Keratinocyte (primary cell): ENCODE data around the gene TMEM127.

ENCODE experiments used
- EZH2 ChIP-seq: IDR thresholded peaks from one replicate; pipeline ENCODE4 v1.6.1; 2012; ENCODE audit warnings: inconsistent platforms, mild to moderate bottlenecking, low read length, moderate library complexity
- TF ChIP-seq, protein P1 (sequence below), 3 experiments: IDR thresholded peaks in 1 of 3; conservative IDR thresholded peaks in 1 of 3; optimal IDR thresholded peaks in 1 of 3; 2 replicates in 2 of 3; 3 replicates in 1 of 3; pipeline versions ENCODE3 to v1.5.1; 2011; ENCODE audit warnings: low read length in 3 of 3, mild to moderate bottlenecking in 3 of 3, moderate library complexity in 2 of 3, control low read depth in 1 of 3, inconsistent platforms in 1 of 3; ENCODE audit not compliant: insufficient read depth in 2 of 3; ENCODE audit errors: extremely low read depth in 1 of 3

DNA sequence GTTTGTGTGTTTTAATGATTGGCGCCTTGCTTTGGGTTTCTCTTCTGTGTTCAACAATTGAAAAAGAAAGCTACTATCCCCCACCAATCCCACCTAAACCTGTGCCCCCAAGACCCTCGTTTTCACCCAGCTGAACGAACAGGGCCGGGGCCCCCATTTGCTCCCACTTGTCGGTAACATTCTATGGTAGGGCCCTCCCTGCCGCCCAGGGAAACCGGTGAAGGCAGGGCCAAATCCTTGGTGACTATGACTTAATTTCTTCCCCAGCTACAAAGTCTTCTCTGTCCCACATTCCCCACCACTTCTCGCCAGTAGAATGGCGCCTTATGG is 40.1 kb upstream of the TMEM127 start:
- TF ChIP-seq, protein P1, sequence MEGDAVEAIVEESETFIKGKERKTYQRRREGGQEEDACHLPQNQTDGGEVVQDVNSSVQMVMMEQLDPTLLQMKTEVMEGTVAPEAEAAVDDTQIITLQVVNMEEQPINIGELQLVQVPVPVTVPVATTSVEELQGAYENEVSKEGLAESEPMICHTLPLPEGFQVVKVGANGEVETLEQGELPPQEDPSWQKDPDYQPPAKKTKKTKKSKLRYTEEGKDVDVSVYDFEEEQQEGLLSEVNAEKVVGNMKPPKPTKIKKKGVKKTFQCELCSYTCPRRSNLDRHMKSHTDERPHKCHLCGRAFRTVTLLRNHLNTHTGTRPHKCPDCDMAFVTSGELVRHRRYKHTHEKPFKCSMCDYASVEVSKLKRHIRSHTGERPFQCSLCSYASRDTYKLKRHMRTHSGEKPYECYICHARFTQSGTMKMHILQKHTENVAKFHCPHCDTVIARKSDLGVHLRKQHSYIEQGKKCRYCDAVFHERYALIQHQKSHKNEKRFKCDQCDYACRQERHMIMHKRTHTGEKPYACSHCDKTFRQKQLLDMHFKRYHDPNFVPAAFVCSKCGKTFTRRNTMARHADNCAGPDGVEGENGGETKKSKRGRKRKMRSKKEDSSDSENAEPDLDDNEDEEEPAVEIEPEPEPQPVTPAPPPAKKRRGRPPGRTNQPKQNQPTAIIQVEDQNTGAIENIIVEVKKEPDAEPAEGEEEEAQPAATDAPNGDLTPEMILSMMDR (optimal IDR thresholded peaks at IDR 0.05 in 1 of 3, IDR thresholded peaks at IDR 0.05 in 1 of 3, conservative IDR thresholded peaks at IDR 0.05 in 1 of 3; ENCODE audit: extremely low read depth in 1 of 3, insufficient read depth in 2 of 3, low read length in 3 of 3) = no peak
- no peak for TF ChIP-seq EZH2
